ENCODE measurements around the gene EDC4. TPM values are rescaled to one million over a fixed set of nuclear protein-coding genes. Genes with fewer than 3 reads are reported as not detected.

EDC4 gene
- total and polyA plus RNA-seq, 2 of the 13 experiments (the other 11 are each of a cell fraction or from before 2014, with no cell fraction given), result 51.4 to 59.1 TPM

DNA sequence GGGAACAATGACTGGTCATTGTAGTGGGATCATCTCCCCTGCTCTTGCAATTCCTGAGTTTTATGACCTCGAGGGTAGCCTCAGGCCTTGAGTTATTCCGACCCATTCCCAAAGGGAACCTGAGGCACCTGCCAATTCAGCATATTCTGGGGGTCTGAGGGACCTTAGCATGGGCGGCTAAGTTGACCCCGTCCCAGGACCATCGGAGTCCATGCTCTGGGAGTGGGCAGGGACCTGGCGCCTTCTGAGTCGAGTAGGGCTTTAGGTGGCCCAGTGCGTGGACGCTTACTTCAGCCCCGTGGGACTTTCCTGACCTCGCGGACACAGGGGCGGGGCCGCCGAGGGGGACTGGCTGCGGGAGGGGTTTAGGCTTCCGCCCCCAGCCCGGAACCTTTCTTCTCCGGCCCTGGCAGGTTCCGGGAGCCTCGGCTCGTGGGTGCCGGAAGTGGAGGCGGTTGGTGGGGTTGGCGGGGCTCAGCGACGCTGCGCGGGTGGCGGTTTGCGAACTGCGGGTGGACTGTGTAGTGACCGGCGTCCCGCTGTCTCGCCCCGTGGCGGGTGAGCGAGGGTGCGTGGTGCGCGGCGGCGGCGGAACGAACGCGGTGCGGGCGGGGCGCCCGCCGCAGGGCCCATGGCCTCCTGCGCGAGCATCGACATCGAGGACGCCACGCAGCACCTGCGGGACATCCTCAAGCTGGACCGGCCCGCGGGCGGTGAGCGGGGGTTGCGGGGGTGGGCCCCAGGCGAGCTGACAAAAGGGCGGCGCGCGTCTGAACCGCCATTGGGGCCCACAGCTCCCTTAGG is at the start of gene EDC4 (continued):
- peak; percentile 79 for TF ChIP-seq CHD2 (IDR thresholded peaks at IDR 0.05; ENCODE audit: low read depth, low read length)
- TF ChIP-seq ZNF550 (CRISPR knock-in tag; IDR thresholded peaks at IDR 0.05; ENCODE audit: borderline replicate concordance), result 0 out of 2 replicates have a peak, but pooled peaks have one; percentile 76
- TF ChIP-seq, protein P1, sequence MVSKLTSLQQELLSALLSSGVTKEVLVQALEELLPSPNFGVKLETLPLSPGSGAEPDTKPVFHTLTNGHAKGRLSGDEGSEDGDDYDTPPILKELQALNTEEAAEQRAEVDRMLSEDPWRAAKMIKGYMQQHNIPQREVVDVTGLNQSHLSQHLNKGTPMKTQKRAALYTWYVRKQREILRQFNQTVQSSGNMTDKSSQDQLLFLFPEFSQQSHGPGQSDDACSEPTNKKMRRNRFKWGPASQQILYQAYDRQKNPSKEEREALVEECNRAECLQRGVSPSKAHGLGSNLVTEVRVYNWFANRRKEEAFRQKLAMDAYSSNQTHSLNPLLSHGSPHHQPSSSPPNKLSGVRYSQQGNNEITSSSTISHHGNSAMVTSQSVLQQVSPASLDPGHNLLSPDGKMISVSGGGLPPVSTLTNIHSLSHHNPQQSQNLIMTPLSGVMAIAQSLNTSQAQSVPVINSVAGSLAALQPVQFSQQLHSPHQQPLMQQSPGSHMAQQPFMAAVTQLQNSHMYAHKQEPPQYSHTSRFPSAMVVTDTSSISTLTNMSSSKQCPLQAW (CRISPR knock-in tag; IDR thresholded peaks at IDR 0.05), result peak; percentile 86
- peak; percentile 83 for TF ChIP-seq SP5 (CRISPR knock-in tag; IDR thresholded peaks at IDR 0.05; ENCODE audit: borderline replicate concordance, low read depth)
- no peak for TF ChIP-seq TRIM24 (CRISPR knock-in tag; IDR thresholded peaks at IDR 0.05)
- TF ChIP-seq NR3C1 (CRISPR knock-in tag; IDR thresholded peaks at IDR 0.05), result no peak; the same call in 1 of the 2 replicates
- TF ChIP-seq, protein P2, sequence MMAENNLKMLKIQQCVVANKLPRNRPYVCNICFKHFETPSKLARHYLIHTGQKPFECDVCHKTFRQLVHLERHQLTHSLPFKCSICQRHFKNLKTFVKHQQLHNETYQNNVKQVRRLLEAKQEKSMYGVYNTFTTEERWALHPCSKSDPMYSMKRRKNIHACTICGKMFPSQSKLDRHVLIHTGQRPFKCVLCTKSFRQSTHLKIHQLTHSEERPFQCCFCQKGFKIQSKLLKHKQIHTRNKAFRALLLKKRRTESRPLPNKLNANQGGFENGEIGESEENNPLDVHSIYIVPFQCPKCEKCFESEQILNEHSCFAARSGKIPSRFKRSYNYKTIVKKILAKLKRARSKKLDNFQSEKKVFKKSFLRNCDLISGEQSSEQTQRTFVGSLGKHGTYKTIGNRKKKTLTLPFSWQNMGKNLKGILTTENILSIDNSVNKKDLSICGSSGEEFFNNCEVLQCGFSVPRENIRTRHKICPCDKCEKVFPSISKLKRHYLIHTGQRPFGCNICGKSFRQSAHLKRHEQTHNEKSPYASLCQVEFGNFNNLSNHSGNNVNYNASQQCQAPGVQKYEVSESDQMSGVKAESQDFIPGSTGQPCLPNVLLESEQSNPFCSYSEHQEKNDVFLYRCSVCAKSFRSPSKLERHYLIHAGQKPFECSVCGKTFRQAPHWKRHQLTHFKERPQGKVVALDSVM (CRISPR knock-in tag; IDR thresholded peaks at IDR 0.05), result peak; percentile 74
- TF ChIP-seq DMAP1 (CRISPR knock-in tag; IDR thresholded peaks at IDR 0.05), result peak; percentile 93
- 0 out of 2 replicates have a peak, but pooled peaks have one; percentile 36 for TF ChIP-seq BRCA1 (CRISPR knock-in tag; IDR thresholded peaks at IDR 0.05)
- TF ChIP-seq, protein P3, sequence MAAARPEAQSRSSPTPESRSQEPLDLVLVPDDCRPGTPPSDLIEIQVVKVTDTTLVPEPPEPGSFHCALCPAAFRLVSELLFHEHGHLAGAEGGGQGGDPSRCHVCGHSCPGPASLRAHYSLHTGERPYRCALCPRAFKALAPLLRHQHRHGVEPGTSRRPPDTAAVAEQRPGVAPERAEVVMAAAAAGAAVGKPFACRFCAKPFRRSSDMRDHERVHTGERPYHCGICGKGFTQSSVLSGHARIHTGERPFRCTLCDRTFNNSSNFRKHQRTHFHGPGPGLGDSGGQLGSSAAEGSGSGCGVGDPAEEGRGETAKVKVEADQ (CRISPR knock-in tag; IDR thresholded peaks at IDR 0.05; ENCODE audit: borderline replicate concordance), result peak; percentile 86; the same call in 1 of the 2 replicates
- TF ChIP-seq RORA (CRISPR knock-in tag; IDR thresholded peaks at IDR 0.05), result no peak
- peak; percentile 64; the same call in 1 of the 2 replicates for TF ChIP-seq ARNTL (CRISPR knock-in tag; IDR thresholded peaks at IDR 0.05)
- peak; percentile 93 for TF ChIP-seq ETV5 (CRISPR knock-in tag; IDR thresholded peaks at IDR 0.05; ENCODE audit: borderline replicate concordance)
- TF ChIP-seq GABPA (IDR thresholded peaks at IDR 0.05; ENCODE audit: low read depth, low read length), result peak; percentile 98
- peak; percentile 96 for TF ChIP-seq GABPA (CRISPR knock-in tag; IDR thresholded peaks at IDR 0.05; ENCODE audit: low read depth)
- no peak for TF ChIP-seq SP140L (CRISPR knock-in tag; IDR thresholded peaks at IDR 0.05; ENCODE audit: borderline replicate concordance)
- TF ChIP-seq ZZZ3 (CRISPR knock-in tag; IDR thresholded peaks at IDR 0.05; ENCODE audit: borderline replicate concordance), result no peak
- TF ChIP-seq CREM (IDR thresholded peaks at IDR 0.05), result peak; percentile 49; the same call in 1 of the 2 replicates
- peak; percentile 48; the same call in 1 of the 2 replicates for TF ChIP-seq CREM (CRISPR knock-in tag; IDR thresholded peaks at IDR 0.05)
- TF ChIP-seq, protein P4, sequence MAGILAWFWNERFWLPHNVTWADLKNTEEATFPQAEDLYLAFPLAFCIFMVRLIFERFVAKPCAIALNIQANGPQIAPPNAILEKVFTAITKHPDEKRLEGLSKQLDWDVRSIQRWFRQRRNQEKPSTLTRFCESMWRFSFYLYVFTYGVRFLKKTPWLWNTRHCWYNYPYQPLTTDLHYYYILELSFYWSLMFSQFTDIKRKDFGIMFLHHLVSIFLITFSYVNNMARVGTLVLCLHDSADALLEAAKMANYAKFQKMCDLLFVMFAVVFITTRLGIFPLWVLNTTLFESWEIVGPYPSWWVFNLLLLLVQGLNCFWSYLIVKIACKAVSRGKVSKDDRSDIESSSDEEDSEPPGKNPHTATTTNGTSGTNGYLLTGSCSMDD (CRISPR knock-in tag; IDR thresholded peaks at IDR 0.05), result no peak
- peak; percentile 48; the same call in 1 of the 2 replicates for TF ChIP-seq REL (CRISPR knock-in tag; conservative IDR thresholded peaks at IDR 0.05)
- no peak for TF ChIP-seq MZF1 (CRISPR knock-in tag; IDR thresholded peaks at IDR 0.05; ENCODE audit: borderline replicate concordance)
- TF ChIP-seq NBN (conservative IDR thresholded peaks at IDR 0.05), result no peak
- 0 out of 2 replicates have a peak, but pooled peaks have one; percentile 44 for TF ChIP-seq ZNF34 (CRISPR knock-in tag; IDR thresholded peaks at IDR 0.05; ENCODE audit: borderline replicate concordance)
- TF ChIP-seq PHF8 (CRISPR knock-in tag; IDR thresholded peaks at IDR 0.05), result peak; percentile 92
- no peak for TF ChIP-seq ZNF7 (CRISPR knock-in tag; IDR thresholded peaks at IDR 0.05)
- peak; percentile 42; the same call in 1 of the 2 replicates for TF ChIP-seq SNAPC2 (CRISPR knock-in tag; IDR thresholded peaks at IDR 0.05)
